Measurements from ENCODE around the gene SZRD1.
A peak's percentile ranks its signal among the peaks of the same experiment; 100 is the strongest.
"Not testable (repeated sequence)": the region's sequence is repeated elsewhere in the genome, so short reads cannot be mapped to it uniquely, and the experiment has no call there.

SZRD1 gene

GRCh38 chr1:16366722-16367257 is at the start of gene SZRD1:
SZRD1 (plus strand) TSS chr1:16367242; CDS start chr1:16367258, 16 bp downstream.
- peak; percentile 93 for DNase-seq

GRCh38 chr1:16318555-16318954 is 48.5 kb upstream of the SZRD1 start:
- DNase-seq: no peak

GRCh38 chr1:16321176-16321867 is 45.7 kb upstream of the SZRD1 start:
- DNase-seq: no peak

- DNase-seq: no peak
Observed at GRCh38 chr1:16324456-16324890, 42.6 kb upstream of the SZRD1 start.

- no peak for DNase-seq
Observed at GRCh38 chr1:16326833-16327404, 40.1 kb upstream of the SZRD1 start.

GRCh38 chr1:16334655-16335340 is 32.2 kb upstream of the SZRD1 start:
- no peak for DNase-seq

- no peak for DNase-seq
Observed at GRCh38 chr1:16338961-16339360, 28.1 kb upstream of the SZRD1 start.

GRCh38 chr1:16340673-16341072 is 26.4 kb upstream of the SZRD1 start:
- no peak for DNase-seq

- DNase-seq: no peak
Observed at GRCh38 chr1:16342331-16343062, 24.5 kb upstream of the SZRD1 start.

GRCh38 chr1:16343276-16343675 is 23.8 kb upstream of the SZRD1 start:
- DNase-seq: not testable (repeated sequence)

- no peak for DNase-seq
Observed at GRCh38 chr1:16348414-16349182, 18.4 kb upstream of the SZRD1 start.

GRCh38 chr1:16349847-16350406 is 17.1 kb upstream of the SZRD1 start:
- DNase-seq: no peak

GRCh38 chr1:16351456-16351993 is 15.5 kb upstream of the SZRD1 start:
- DNase-seq: no peak

- DNase-seq: peak; percentile 95
Observed at GRCh38 chr1:16351994-16352841, 14.8 kb upstream of the SZRD1 start, which contains the start of gene FBXO42. FBXO42 (minus strand) TSS chr1:16352480; CDS start chr1:16315418, 37,062 bp downstream.

- DNase-seq: no peak
Observed at GRCh38 chr1:16352842-16353535, 14.1 kb upstream of the SZRD1 start.

GRCh38 chr1:16354619-16355018 is 12.4 kb upstream of the SZRD1 start:
- DNase-seq: no peak

- DNase-seq: no peak
Observed at GRCh38 chr1:16356867-16357266, 10.2 kb upstream of the SZRD1 start.

- not testable (repeated sequence) for DNase-seq
Observed at GRCh38 chr1:16365146-16365498, 1.9 kb upstream of the SZRD1 start.

- DNase-seq: no peak
Observed at GRCh38 chr1:16367258-16367967, 371 bp downstream of the SZRD1 start.

Data from activated T-cell treated with anti-CD3 and anti-CD28 coated beads, Interleukin-2, amount 50 U/mL, for 1 hour (primary cell).